ENCODE data around the gene JCHAIN. TPM values are rescaled to one million over a fixed set of nuclear protein-coding genes. Genes with fewer than 3 reads are reported as not detected.

Gene JCHAIN
- total and polyA plus RNA-seq, 2 of the 8 experiments (the other 6 are each of a cell fraction or from before 2014, with no cell fraction given), result not detected

GRCh38 chr4:70613306-70614183 is 52.8 kb downstream of the JCHAIN start (continued):
- no peak for TF ChIP-seq CTCF (IDR thresholded peaks at IDR 0.05; ENCODE audit: control extremely low read depth in 1 of 3, insufficient read depth in 1 of 3, low read depth in 1 of 3, low read length in 3 of 3)

Measured in H1 (cell line).